HUDEP-2 (cell line): ENCODE measurements around the gene MYH15.

Experiments used
- DNase-seq, 76 experiments: peaks; one replicate each; lab custom pipeline; 2025; ENCODE audit not compliant: unreplicated experiment in 76 of 76; lab: John Stamatoyannopoulos, UW

The MYH15 gene

GRCh38 chr3:108511055-108511454 is 659 bp upstream of the MYH15 start:
- DNase-seq = no peak

- DNase-seq = no peak
Observed at GRCh38 chr3:108509871-108510270, 525 bp downstream of the MYH15 start.

- no peak for DNase-seq
Observed at GRCh38 chr3:108509263-108509662, 1.1 kb downstream of the MYH15 start.

DNA sequence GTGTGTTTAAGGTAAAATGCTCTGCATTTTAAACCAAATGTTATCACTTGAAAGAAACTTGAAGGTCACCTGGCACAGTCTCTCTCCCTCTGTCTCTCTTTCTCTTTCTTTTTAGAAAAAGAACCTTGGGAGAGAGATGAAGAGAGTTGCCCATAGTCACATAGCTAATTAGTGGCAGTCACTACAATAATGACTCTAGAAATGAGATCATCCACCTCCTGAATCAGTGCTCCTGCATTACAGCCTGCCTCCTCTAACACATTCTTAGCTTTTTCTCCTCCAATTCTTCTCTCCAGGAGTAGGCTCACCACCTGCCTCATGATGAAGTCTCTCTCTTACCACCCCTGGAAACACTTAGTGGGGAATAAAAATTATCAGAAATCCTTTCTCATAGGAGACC is 2.5 kb downstream of the MYH15 start:
- no peak for DNase-seq

GRCh38 chr3:108505811-108506210 is 4.6 kb downstream of the MYH15 start:
- peak in 1 of 76 experiments; percentile 3 for DNase-seq

DNA sequence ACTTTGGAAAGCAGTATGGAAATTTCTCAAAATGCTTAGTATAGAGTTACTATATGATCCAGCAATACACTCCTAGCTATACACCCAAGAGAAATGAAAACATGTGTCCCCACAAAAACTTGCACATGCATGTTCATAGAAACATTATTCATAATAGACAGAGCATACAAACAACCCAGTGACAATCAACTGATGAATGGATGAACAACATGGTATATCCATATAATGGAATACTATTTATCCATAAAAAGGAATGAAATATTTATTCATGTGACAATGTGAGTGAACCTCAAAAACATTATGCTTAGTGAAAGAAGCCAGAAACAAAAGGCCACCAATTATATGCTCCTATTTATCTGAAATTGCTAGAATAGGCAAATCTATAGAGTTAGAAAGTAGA is 6.7 kb downstream of the MYH15 start:
- DNase-seq = no peak

DNA sequence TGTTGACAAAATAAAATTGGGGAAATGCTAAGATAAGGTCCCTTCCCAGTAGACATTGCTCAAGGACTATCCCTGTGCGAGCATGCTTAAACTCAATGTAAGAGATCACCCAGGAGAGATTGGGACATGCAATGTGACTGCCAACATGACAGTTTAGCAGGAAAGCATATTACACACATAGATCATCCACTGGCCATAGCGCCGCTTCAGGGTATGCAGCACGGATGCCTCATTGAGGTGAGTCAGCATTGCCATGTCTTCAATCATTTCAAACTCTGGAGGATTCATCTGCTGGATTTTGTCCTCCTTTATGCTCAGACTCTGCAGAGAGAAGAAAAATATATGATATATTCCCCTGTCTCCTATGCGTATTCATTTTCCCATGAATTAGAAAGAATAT is 8.9 kb downstream of the MYH15 start:
- DNase-seq = no peak

DNA sequence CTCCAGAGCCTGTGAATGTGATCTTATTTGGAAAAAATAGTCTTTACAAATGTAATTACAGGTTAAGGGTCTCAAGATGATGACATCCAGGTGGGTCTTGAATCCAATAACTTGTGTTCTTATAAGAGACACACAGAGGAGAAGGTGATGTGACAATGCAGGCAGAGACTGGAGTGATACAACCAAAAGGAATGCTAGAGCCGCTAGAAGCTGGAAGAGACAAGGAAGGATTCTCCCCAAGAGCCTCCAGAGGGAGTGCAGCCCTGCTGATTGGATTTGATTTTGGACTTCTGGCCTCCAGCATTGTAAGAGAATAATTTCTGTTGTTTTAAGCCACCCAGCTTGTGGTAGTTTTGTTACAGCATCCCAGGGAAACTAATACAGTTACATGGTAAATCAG is 9.7 kb downstream of the MYH15 start:
- DNase-seq = no peak

GRCh38 chr3:108497271-108497670 is 13.1 kb downstream of the MYH15 start:
- no peak for DNase-seq

GRCh38 chr3:108495717-108496116 is 14.7 kb downstream of the MYH15 start:
- no peak for DNase-seq

DNA sequence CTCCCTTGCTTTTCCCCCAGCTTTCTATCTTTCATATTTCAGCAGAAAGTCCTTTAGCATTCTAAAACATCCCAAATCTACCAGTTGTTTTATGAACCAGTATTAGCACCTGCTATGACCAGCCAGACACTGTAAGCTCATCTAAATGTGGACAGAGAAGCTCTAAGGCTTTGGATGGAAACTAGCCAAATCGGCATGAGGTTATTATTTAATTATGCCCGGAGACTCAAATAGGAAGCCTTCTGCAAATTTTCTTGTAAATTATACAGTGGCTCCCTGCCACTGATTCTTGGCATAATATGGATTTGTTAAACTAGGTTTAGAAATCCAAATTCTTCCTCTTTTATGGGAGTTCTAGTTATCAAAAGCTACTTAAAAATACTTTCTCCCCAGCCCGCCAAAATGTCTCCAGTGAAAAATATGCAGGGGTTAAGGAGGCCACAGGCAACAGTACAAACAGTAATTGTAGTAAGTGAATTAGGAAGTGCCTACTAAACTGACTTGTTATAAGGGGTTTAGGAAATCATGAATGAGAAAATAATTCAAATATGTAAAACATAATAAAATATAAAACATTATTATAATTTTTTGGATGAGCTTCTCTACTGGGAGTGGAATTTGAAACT is 15.4 kb downstream of the MYH15 start:
- no peak for DNase-seq

- DNase-seq = no peak
Observed at GRCh38 chr3:108493862-108494261, 16.5 kb downstream of the MYH15 start.

GRCh38 chr3:108491456-108491855 is 18.9 kb downstream of the MYH15 start:
- DNase-seq = no peak

DNA sequence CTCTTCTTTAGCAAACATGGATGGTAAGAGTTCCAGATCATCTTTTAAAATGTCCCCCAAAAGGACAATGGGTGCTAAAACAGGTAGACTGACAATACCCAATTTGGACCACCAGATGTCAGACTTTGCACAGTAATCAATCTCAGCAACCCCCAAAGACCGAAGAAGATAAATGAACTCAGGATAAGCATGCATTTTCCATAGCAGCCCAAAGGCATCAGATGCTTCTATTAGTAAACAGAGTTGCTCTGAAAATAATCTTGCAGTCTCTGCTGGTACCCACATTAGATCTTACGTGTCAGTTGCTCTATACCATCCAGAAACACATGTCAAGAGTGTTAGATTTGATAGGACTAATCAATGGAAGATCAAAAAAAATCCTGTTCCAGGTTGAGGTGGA is 20.6 kb downstream of the MYH15 start:
- peak in 10 of 76 experiments; percentile 1 to 43 (median 24) for DNase-seq

GRCh38 chr3:108488631-108489030 is 21.8 kb downstream of the MYH15 start:
- DNase-seq = no peak

DNA sequence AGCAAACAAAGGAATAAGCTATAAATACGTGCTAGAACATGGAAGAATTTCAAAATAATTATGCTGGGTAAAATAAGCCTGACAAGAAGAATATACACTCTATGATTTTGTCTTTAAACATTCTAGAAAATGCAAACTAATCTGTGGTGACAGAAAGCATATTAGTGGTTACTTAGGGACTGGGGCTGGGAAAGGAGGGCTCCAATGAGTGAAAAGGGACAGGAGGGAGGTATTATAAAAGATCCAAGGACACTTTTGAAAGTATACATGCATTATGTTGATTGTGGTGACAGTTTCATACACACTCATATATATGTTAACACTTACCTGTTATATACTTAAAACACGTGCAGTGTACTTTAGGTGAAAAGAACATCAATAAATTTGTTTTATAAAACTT is 23.0 kb downstream of the MYH15 start:
- no peak for DNase-seq

DNA sequence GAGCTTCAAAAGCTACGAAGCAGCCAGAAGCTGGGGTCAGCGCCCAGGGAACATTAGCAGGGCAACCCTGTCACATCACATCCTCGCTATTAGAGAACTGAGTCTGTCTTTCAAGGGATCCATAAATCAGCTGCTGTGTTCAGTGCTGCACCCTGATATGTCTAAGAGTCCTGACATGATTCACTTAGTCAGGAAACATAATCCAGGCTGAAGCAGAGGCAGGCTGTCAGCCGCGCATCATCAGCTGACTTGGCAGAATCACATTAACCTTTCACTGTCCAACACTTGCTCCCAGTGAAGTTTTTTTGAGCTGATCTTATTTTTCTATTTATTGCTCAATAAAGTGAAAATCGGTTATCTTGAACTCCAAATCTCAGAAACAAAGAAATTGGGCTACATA is 23.5 kb downstream of the MYH15 start:
- DNase-seq = no peak

DNA sequence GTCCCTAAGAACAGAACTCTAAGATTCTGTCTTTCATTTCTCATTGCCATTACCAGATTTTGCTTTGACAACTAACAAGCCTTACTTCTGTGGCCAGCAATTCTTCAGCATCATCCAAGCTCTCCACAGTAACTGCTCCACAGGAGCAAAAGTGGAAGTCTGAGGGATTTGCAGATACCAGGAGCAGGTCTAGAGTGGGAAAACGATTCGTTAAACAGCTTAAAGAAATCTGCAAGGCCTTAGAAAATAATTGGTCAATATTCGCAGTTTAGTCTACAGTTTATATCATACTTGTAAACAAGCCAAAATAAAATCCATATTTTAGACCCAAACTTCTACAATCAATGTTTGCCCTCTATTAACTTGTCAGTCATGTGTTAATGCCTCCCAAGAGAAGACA is 24.1 kb downstream of the MYH15 start:
- no peak for DNase-seq

DNA sequence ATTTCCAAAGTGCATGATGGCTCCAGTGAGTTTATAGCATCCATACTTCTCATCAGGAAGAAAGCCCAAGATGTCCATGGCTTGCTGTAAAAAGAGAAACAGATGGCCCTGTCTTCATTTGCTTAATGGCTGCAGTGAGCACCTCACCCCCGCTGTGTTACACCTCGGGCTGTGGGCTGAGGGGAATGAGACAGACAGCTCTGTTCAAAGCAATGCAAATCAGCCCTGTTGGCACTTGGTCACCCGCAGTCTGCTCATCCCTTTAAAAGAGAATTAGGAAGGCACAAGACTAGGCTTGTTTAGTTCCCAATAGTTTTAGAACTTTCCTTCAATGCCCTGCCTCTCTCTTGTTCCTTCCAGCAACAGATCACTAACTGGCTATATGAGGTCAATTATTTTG is 25.2 kb downstream of the MYH15 start:
- no peak for DNase-seq

- no peak for DNase-seq
Observed at GRCh38 chr3:108479224-108479623, 31.2 kb downstream of the MYH15 start.

DNA sequence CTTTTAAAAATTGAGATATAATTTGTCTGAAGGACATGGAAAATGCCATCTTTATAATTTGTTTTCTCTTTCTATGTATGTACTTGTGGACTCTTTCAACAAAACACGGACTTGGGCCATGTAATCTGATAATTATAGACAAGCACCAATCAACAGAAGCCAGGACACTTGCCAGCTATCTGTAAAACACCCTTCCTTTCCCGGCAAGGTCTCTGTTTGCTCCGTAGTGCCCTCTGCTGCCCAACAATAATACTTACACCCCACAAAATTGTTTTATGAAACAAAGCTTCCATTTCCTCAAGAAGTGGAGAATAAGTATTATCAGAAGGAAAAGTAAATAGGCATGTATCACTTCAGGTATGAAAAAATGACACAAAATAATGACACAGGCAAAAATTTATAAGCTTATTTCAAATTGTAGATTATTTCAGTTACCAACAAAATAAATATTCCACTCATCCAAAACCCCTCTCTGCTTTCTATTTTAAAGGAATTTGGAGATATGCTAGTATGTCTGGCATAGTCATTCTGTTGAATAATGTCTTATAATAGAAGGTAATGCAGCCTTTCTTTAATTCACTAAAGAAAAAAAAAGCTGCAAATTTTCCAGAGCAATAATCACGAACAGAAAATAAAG is 32.8 kb downstream of the MYH15 start:
- DNase-seq = peak in 66 of 76 experiments; percentile 6 to 76 (median 38)

DNA sequence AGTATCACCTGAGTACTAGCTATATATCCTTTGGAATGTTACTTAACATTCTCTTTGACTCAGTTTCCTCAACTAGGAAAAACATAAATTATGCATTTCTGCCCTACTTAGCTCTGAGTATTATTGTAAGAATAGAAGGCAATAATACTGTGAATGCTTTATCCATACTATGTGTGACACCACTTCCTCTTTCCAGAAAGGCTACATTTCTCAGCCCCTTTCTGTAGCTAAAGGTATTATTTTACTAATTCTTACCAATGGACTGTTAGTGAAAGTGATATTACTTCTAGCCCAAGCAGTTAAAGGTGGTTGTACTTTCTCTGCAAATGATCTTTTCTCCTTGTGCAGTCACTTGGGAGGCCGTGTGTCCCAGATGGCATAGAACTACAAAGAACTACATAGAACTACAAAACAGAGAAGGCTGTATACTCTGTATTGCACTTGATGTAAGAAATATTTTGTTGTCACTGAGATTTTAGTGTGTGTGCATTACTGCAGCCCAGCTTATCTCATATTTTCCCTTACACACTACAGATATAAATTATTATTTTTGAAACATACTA is 35.1 kb downstream of the MYH15 start:
- no peak for DNase-seq
